IMR-90 (cell line): ENCODE data around the gene KLF9. TPM values are rescaled to one million over a fixed set of nuclear protein-coding genes. Genes with fewer than 3 reads are reported as not detected.

Source experiments
- ATAC-seq: fragments of 200-7000 bp; cut with Tn5 transposase; 2 replicates; pipeline ENCODE4 v1.9.1; 2020; ENCODE audit warnings: low read depth, mild to moderate bottlenecking, moderate library complexity
- BruUV-seq: library from RNA; stranded (reverse); fragments of 400-500 nt; replicated peaks from 2 replicates; lab custom pipeline; 2021; lab: Mats Ljungman, UMichigan
- CTCF ChIA-PET: fragments of 300-600 bp; formaldehyde crosslinking; extraction: SDS; loops from one replicate; lab custom pipeline; 2021; ENCODE audit warnings: antibody characterized with exemption; lab: Yijun Ruan, JAX
- POLR2A ChIA-PET: fragments of 300-600 bp; sonication (Branson Sonifier 250); formaldehyde crosslinking; loops from one replicate; lab custom pipeline; 2022; ENCODE audit warnings: antibody characterized with exemption; ENCODE audit not compliant: unreplicated experiment; lab: Charles Lee
- DNase-seq: peaks from one replicate; pipeline ENCODE4 v3.0.0; 2013
- H2AFZ ChIP-seq: replicated peaks from 2 replicates; pipeline ENCODE3; 2013; ENCODE audit warnings: low read length, mild to moderate bottlenecking; ENCODE audit not compliant: poor library complexity
- H2AK5ac ChIP-seq: 2 replicates; pipeline ENCODE4 v1.6.1; 2013; ENCODE audit warnings: low read depth, low read length, inconsistent platforms
- H2AK9ac ChIP-seq: replicated peaks from 2 replicates; pipeline ENCODE3; 2013; ENCODE audit warnings: mild to moderate bottlenecking, low read depth, low read length, moderate library complexity; ENCODE audit not compliant: poor library complexity
- H2BK120ac ChIP-seq: 2 replicates; pipeline ENCODE4 v1.6.1; 2013; ENCODE audit warnings: low read depth, low read length, inconsistent platforms
- H2BK15ac ChIP-seq: 3 replicates; pipeline ENCODE4 v1.6.1; 2013; ENCODE audit warnings: low read depth, low read length, inconsistent platforms
- H2BK20ac ChIP-seq: 2 replicates; pipeline ENCODE4 v1.6.1; 2013; ENCODE audit warnings: low read depth, mild to moderate bottlenecking, inconsistent platforms, low read length, moderate library complexity
- H2BK5ac ChIP-seq: 2 replicates; pipeline ENCODE4 v1.6.1; 2013; ENCODE audit warnings: mild to moderate bottlenecking, low read depth, low read length, inconsistent platforms; ENCODE audit not compliant: poor library complexity, severe bottlenecking
- H3K14ac ChIP-seq: replicated peaks from 2 replicates; pipeline ENCODE4 v1.6.1; 2013; ENCODE audit warnings: low read depth, low read length, inconsistent platforms
- H3K18ac ChIP-seq: 2 replicates; pipeline ENCODE4 v1.6.1; 2013; ENCODE audit warnings: low read depth, low read length, control low read depth
- H3K23ac ChIP-seq: 2 replicates; pipeline ENCODE4 v1.6.1; 2013; ENCODE audit warnings: low read depth, low read length, inconsistent platforms
- H3K27ac ChIP-seq: 2 replicates; pipeline ENCODE4 v1.5.1; 2013; ENCODE audit warnings: mild to moderate bottlenecking, control low read depth, low read length; ENCODE audit not compliant: insufficient read depth
- H3K27me3 ChIP-seq: 2 replicates; pipeline ENCODE4 v1.6.1; 2013; ENCODE audit warnings: low read length; ENCODE audit not compliant: control insufficient read depth, insufficient read depth
- H3K36me3 ChIP-seq: 2 replicates; pipeline ENCODE4 v1.6.1; 2013; ENCODE audit warnings: low read length, mixed read lengths; ENCODE audit not compliant: control insufficient read depth, insufficient read depth
- H3K4ac ChIP-seq: 2 replicates; pipeline ENCODE4 v1.6.1; 2013; ENCODE audit warnings: low read depth, low read length, inconsistent platforms
- H3K4me1 ChIP-seq: 2 replicates; pipeline ENCODE4 v1.6.1; 2013; ENCODE audit warnings: low read length, mixed read lengths; ENCODE audit not compliant: control insufficient read depth, insufficient read depth
- H3K4me2 ChIP-seq: 2 replicates; pipeline ENCODE4 v1.6.1; 2013; ENCODE audit warnings: low read depth, mild to moderate bottlenecking, control low read depth, low read length, moderate library complexity
- H3K4me3 ChIP-seq: 2 replicates; pipeline ENCODE4 v1.5.1; 2013; ENCODE audit warnings: low read depth, mild to moderate bottlenecking, control low read depth, low read length, moderate library complexity; ENCODE audit not compliant: insufficient read depth
- H3K56ac ChIP-seq: 2 replicates; pipeline ENCODE4 v1.6.1; 2013; ENCODE audit warnings: low read length, inconsistent platforms; ENCODE audit not compliant: insufficient read depth; ENCODE audit errors: extremely low read depth
- H3K79me1 ChIP-seq, 2 experiments: 2 replicates each; pipeline ENCODE4 v1.6.1; 2013; ENCODE audit warnings: low read length in 2 of 2, inconsistent platforms in 1 of 2, low read depth in 1 of 2
- H3K9ac ChIP-seq: 2 replicates; pipeline ENCODE4 v1.6.1; 2013; ENCODE audit warnings: low read depth, low read length, control low read depth
- H3K9me1 ChIP-seq: 2 replicates; pipeline ENCODE4 v1.6.1; 2013; ENCODE audit warnings: low read length, inconsistent platforms; ENCODE audit not compliant: insufficient read depth
- H3K9me3 ChIP-seq: 2 replicates; pipeline ENCODE4 v1.6.1; 2013; ENCODE audit warnings: low read length; ENCODE audit not compliant: control insufficient read depth, insufficient read depth
- H4K20me1 ChIP-seq: 2 replicates; pipeline ENCODE4 v1.6.1; 2013; ENCODE audit warnings: low read length, inconsistent platforms; ENCODE audit not compliant: insufficient read depth
- H4K5ac ChIP-seq: 2 replicates; pipeline ENCODE4 v1.6.1; 2013; ENCODE audit warnings: mild to moderate bottlenecking, low read depth, low read length, control low read depth
- H4K8ac ChIP-seq, 2 experiments: 2 replicates each; pipeline ENCODE4 v1.6.1; 2013; ENCODE audit warnings: low read depth in 2 of 2, low read length in 2 of 2, control low read depth in 1 of 2, inconsistent platforms in 1 of 2
- H4K91ac ChIP-seq: 2 replicates; pipeline ENCODE4 v1.6.1; 2013; ENCODE audit warnings: low read depth, low read length, inconsistent platforms; ENCODE audit not compliant: insufficient read depth
- BHLHE40 ChIP-seq: fragments of 150-350 bp; IDR thresholded peaks from 2 replicates; pipeline ENCODE4 v1.6.1; 2016; ENCODE audit warnings: mild to moderate bottlenecking, low read depth, low read length
- CEBPB ChIP-seq: IDR thresholded peaks from 2 replicates; pipeline ENCODE4 v1.6.1; 2012; ENCODE audit warnings: low read depth, low read length, improper control_type of control experiment
- CHD1 ChIP-seq: IDR thresholded peaks from 2 replicates; pipeline ENCODE4 v1.6.1; 2012; ENCODE audit warnings: low read depth, low read length, improper control_type of control experiment
- FOS ChIP-seq: fragments of 150-350 bp; IDR thresholded peaks from 2 replicates; pipeline ENCODE4 v1.6.1; 2016; ENCODE audit warnings: low read depth, low read length
- MAFK ChIP-seq: IDR thresholded peaks from 2 replicates; pipeline ENCODE4 v1.6.1; 2012; ENCODE audit warnings: low read depth, low read length, improper control_type of control experiment
- MAZ ChIP-seq: IDR thresholded peaks from 2 replicates; pipeline ENCODE4 v1.6.1; 2012; ENCODE audit warnings: low read depth, mild to moderate bottlenecking, low read length, improper control_type of control experiment, moderate library complexity, borderline replicate concordance
- MXI1 ChIP-seq: IDR thresholded peaks from 2 replicates; pipeline ENCODE4 v1.6.1; 2012; ENCODE audit warnings: low read depth, mild to moderate bottlenecking, low read length, moderate library complexity, borderline replicate concordance
- NFE2L2 ChIP-seq: fragments of 150-350 bp; IDR thresholded peaks from 2 replicates; pipeline ENCODE4 v1.6.1; 2016; ENCODE audit warnings: low read depth, mild to moderate bottlenecking, low read length
- POLR2A ChIP-seq: IDR thresholded peaks from 2 replicates; pipeline ENCODE4 v1.6.1; 2012; ENCODE audit warnings: mild to moderate bottlenecking, low read depth, low read length
- RAD21 ChIP-seq: IDR thresholded peaks from 2 replicates; pipeline ENCODE4 v1.6.1; 2012; ENCODE audit warnings: low read length, improper control_type of control experiment
- RCOR1 ChIP-seq: IDR thresholded peaks from 2 replicates; pipeline ENCODE4 v1.6.1; 2012; ENCODE audit warnings: mild to moderate bottlenecking, low read length, improper control_type of control experiment; ENCODE audit not compliant: insufficient replicate concordance
- RFX5 ChIP-seq: IDR thresholded peaks from 2 replicates; pipeline ENCODE4 v1.8.0; 2012; ENCODE audit warnings: low read depth, mild to moderate bottlenecking, low read length, moderate library complexity
- SMC3 ChIP-seq: fragments of 150-350 bp; IDR thresholded peaks from 2 replicates; pipeline ENCODE4 v1.6.1; 2016; ENCODE audit warnings: low read depth, mild to moderate bottlenecking, antibody characterized with exemption, low read length, moderate library complexity
- WGBS, 2 experiments: methylation state at CpG; one replicate each; pipeline versions ENCODE4 v1.1.5 to v1.1.7; 2013; ENCODE audit warnings: missing lambda C conversion rate in 2 of 2; ENCODE audit not compliant: insufficient read length in 1 of 2; ENCODE audit errors: extremely low coverage in 2 of 2; 5-methylcytosine and 5-hydroxymethylcytosine counted together
- dilution Hi-C: fragments of 300-500 bp; cut with HindIII; formaldehyde crosslinking; loops from one replicate; pipeline ENCODE4 v1.14.3; 2018; ENCODE audit warnings: low sequenced_read_pairs; ENCODE audit not compliant: unreplicated experiment
- in situ Hi-C: fragments of 300-500 bp; cut with MboI; formaldehyde crosslinking; loops from 3 replicates; pipeline ENCODE4 v1.14.3; 2019; ENCODE audit warnings: low sequenced_read_pairs, inconsistent platforms, mixed read lengths
- intact Hi-C: fragments of 100-400 bp; cut with micrococcal nuclease; formaldehyde crosslinking; loops from 2 replicates; pipeline ENCODE4 v1.10.0; 2022
- polyA plus RNA-seq, 3 experiments: library from polyadenylated mRNA; depleted of rRNA; stranded (reverse); fragments of >200 nt; gene quantifications; 2 replicates each; pipeline ENCODE4 v1.2.3, GENCODE V29; 2012; ENCODE audit warnings: low replicate concordance in 1 of 3
- total RNA-seq: library from RNA; depleted of rRNA; stranded (reverse); fragments of >200 nt; gene quantifications from 2 replicates; pipeline ENCODE4 v1.2.3, GENCODE V29; 2012
- TF ChIP-seq, protein P1 (sequence below): fragments of 150-350 bp; IDR thresholded peaks from 2 replicates; pipeline ENCODE4 v1.6.1; 2017; ENCODE audit warnings: mild to moderate bottlenecking, antibody characterized with exemption, low read length, low read depth
- TF ChIP-seq, protein P2 (sequence below): conservative IDR thresholded peaks from 2 replicates; pipeline ENCODE4 v1.5.1; 2012; ENCODE audit warnings: mild to moderate bottlenecking, low read depth, low read length, improper control_type of control experiment
- TF ChIP-seq, protein P3 (sequence below): fragments of 150-350 bp; IDR thresholded peaks from 2 replicates; pipeline ENCODE4 v1.6.1; 2016; ENCODE audit warnings: low read depth, mild to moderate bottlenecking, low read length, moderate library complexity, borderline replicate concordance

KLF9 gene
- total and polyA plus RNA-seq, 2 of the 4 experiments (the other 2 are of a cell fraction), result 4.1 to 7.5 TPM

DNA sequence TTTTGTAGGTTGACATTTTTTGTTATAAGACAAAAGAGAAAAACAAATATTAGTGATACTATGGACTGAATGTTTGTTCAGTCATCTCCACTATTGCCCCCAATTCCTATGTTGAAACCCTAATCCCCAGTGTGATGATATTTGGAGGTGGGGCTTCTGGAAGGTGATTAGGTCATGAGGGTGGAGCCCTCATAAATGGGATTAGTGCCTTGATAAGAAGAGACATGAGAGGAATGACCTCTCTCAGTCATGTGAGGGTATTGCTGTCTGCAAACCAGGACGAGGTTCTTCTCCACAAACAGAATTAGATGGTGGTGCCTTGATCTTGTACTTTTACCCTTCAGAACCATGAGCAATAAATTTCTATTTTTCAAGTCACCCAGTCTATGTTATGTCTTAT lies 34.5 kb upstream of the KLF9 start:
- no peak overlapping the region for H3K4me3 ChIP-seq
- no CpG with 5 or more reads among the region's 1 CpG for WGBS, 2 experiments
- no peak overlapping the region for H4K8ac ChIP-seq
- H4K5ac ChIP-seq, result no peak overlapping the region
- no peaks in the 10 kb centered on the region for H3K9me1 ChIP-seq
- H3K79me1 ChIP-seq, result no peaks in the 10 kb centered on the region
- H3K4ac ChIP-seq, result no peak overlapping the region
- TF ChIP-seq POLR2A, result no peak
- TF ChIP-seq, protein P1, sequence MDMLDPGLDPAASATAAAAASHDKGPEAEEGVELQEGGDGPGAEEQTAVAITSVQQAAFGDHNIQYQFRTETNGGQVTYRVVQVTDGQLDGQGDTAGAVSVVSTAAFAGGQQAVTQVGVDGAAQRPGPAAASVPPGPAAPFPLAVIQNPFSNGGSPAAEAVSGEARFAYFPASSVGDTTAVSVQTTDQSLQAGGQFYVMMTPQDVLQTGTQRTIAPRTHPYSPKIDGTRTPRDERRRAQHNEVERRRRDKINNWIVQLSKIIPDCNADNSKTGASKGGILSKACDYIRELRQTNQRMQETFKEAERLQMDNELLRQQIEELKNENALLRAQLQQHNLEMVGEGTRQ, result no peak
- TF ChIP-seq BHLHE40, result no peak
- TF ChIP-seq MAZ, result no peak
- TF ChIP-seq CEBPB, result no peak
- no peak for TF ChIP-seq MXI1
- no peak for TF ChIP-seq NFE2L2
- no peak for TF ChIP-seq SMC3
- TF ChIP-seq, protein P2, sequence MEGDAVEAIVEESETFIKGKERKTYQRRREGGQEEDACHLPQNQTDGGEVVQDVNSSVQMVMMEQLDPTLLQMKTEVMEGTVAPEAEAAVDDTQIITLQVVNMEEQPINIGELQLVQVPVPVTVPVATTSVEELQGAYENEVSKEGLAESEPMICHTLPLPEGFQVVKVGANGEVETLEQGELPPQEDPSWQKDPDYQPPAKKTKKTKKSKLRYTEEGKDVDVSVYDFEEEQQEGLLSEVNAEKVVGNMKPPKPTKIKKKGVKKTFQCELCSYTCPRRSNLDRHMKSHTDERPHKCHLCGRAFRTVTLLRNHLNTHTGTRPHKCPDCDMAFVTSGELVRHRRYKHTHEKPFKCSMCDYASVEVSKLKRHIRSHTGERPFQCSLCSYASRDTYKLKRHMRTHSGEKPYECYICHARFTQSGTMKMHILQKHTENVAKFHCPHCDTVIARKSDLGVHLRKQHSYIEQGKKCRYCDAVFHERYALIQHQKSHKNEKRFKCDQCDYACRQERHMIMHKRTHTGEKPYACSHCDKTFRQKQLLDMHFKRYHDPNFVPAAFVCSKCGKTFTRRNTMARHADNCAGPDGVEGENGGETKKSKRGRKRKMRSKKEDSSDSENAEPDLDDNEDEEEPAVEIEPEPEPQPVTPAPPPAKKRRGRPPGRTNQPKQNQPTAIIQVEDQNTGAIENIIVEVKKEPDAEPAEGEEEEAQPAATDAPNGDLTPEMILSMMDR, result no peak
- TF ChIP-seq RCOR1, result no peak
- TF ChIP-seq MAFK, result no peak
- no peak for TF ChIP-seq FOS
- no peak for TF ChIP-seq RFX5
- TF ChIP-seq, protein P3, sequence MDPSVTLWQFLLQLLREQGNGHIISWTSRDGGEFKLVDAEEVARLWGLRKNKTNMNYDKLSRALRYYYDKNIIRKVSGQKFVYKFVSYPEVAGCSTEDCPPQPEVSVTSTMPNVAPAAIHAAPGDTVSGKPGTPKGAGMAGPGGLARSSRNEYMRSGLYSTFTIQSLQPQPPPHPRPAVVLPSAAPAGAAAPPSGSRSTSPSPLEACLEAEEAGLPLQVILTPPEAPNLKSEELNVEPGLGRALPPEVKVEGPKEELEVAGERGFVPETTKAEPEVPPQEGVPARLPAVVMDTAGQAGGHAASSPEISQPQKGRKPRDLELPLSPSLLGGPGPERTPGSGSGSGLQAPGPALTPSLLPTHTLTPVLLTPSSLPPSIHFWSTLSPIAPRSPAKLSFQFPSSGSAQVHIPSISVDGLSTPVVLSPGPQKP, result no peak
- no peak for TF ChIP-seq CHD1
- no peak for TF ChIP-seq RAD21
- H2AFZ ChIP-seq, result no peak overlapping the region
- H3K14ac ChIP-seq, result no peak overlapping the region
- no TSS peak for BruUV-seq
- H3K9me3 ChIP-seq, result no peaks in the 10 kb centered on the region
- H3K4me1 ChIP-seq, result no peaks in the 10 kb centered on the region
- H2AK9ac ChIP-seq, result no peak overlapping the region
- POLR2A ChIA-PET, result no interaction called here
- H3K27me3 ChIP-seq, result peaks cover 2% of the 10 kb centered on the region; the same call in 1 of the 2 replicates
- H3K36me3 ChIP-seq, result no peaks in the 10 kb centered on the region
- H2BK5ac ChIP-seq, result no peak overlapping the region
- no peak overlapping the region for H2BK15ac ChIP-seq
- H3K27ac ChIP-seq, result no peak overlapping the region
- no peak overlapping the region for H3K23ac ChIP-seq
- no peaks in the 10 kb centered on the region for H4K20me1 ChIP-seq
- H2AK5ac ChIP-seq, result no peak overlapping the region
- no peak overlapping the region for H4K91ac ChIP-seq
- no peak overlapping the region for H3K18ac ChIP-seq
- intact Hi-C loops, result no loop called here
- CTCF ChIA-PET, result no interaction called here
- no peak for DNase-seq
- in situ Hi-C loops, result loop anchor here (25.0 kb wide), 1 partner anchor 1288 kb away; no protein-coding TSS in a partner anchor
- dilution Hi-C loops, result no loop called here
- no peak overlapping the region for H3K56ac ChIP-seq
- no peak overlapping the region for H2BK20ac ChIP-seq
- no peak overlapping the region for H2BK120ac ChIP-seq
- H3K9ac ChIP-seq, result no peak overlapping the region
- H3K4me2 ChIP-seq, result no peak overlapping the region
- no peak for ATAC-seq
